GM23338 (cell line): ENCODE data around the gene KRTAP22-2. TPM values are rescaled to one million over a fixed set of nuclear protein-coding genes. Genes with fewer than 3 reads are reported as not detected.

Source experiments
- ATAC-seq: fragments of 200-7000 bp; cut with Tn5 transposase; 3 replicates; pipeline ENCODE4 v1.9.1; 2020
- DNase-seq: peaks from one replicate; pipeline ENCODE4 v3.0.0-alpha.2; 2015; ENCODE audit warnings: low spot score
- H2AFZ ChIP-seq: fragments of 200-600 bp; sonication (generic); 2 replicates; pipeline ENCODE4 v1.8.0; 2016; ENCODE audit warnings: antibody characterized with exemption, mild to moderate bottlenecking, moderate library complexity
- H3F3A ChIP-seq: fragments of 200-600 bp; sonication (generic); replicated peaks from 2 replicates; pipeline ENCODE4 v1.8.0; 2017; ENCODE audit warnings: antibody characterized with exemption, mixed run types, low read depth
- H3K27ac ChIP-seq: fragments of 200-600 bp; sonication (generic); 2 replicates; pipeline ENCODE4 v1.6.1; 2016; ENCODE audit warnings: low read depth
- H3K27me3 ChIP-seq: fragments of 200-600 bp; sonication (generic); 2 replicates; pipeline ENCODE4 v1.8.0; 2016; ENCODE audit warnings: mild to moderate bottlenecking, mixed run types, moderate library complexity; ENCODE audit not compliant: insufficient read depth
- H3K36me3 ChIP-seq: fragments of 200-600 bp; sonication (generic); 2 replicates; pipeline ENCODE4 v1.8.0; 2016; ENCODE audit warnings: mild to moderate bottlenecking; ENCODE audit not compliant: insufficient read depth
- H3K4me1 ChIP-seq: fragments of 200-600 bp; sonication (generic); 2 replicates; pipeline ENCODE4 v1.8.0; 2016; ENCODE audit warnings: mild to moderate bottlenecking, moderate library complexity; ENCODE audit not compliant: insufficient read depth
- H3K4me2 ChIP-seq: fragments of 200-600 bp; sonication (generic); 2 replicates; pipeline ENCODE4 v1.7.1; 2017; ENCODE audit warnings: mixed run types
- H3K4me3 ChIP-seq: fragments of 200-600 bp; sonication (generic); 2 replicates; pipeline ENCODE4 v1.6.1; 2016; ENCODE audit warnings: mixed run types
- H3K79me2 ChIP-seq: fragments of 200-600 bp; sonication (generic); replicated peaks from 2 replicates; pipeline ENCODE4 v1.8.0; 2017; ENCODE audit warnings: mild to moderate bottlenecking; ENCODE audit not compliant: insufficient read depth
- H3K9me2 ChIP-seq: fragments of 200-600 bp; sonication (generic); 2 replicates; pipeline ENCODE4 v1.8.0; 2017; ENCODE audit not compliant: insufficient read depth
- H4K20me1 ChIP-seq: fragments of 200-600 bp; sonication (generic); replicated peaks from 2 replicates; pipeline ENCODE4 v1.8.0; 2017; ENCODE audit warnings: mild to moderate bottlenecking; ENCODE audit not compliant: insufficient read depth
- H3K27ac Mint-ChIP-seq: 2 replicates; pipeline ENCODE4 v1.8.0; 2020; ENCODE audit warnings: inconsistent platforms, mild to moderate bottlenecking, moderate library complexity, mixed read lengths
- H3K27me3 Mint-ChIP-seq: 3 replicates; pipeline ENCODE4 v1.8.0; 2022; ENCODE audit warnings: low read depth, mild to moderate bottlenecking, moderate library complexity, mixed read lengths, inconsistent platforms; ENCODE audit not compliant: insufficient read depth, poor library complexity
- H3K36me3 Mint-ChIP-seq: 3 replicates; pipeline ENCODE4 v1.8.0; 2021; ENCODE audit warnings: low read depth, mild to moderate bottlenecking, inconsistent platforms, moderate library complexity, mixed read lengths
- H3K4me1 Mint-ChIP-seq: 3 replicates; pipeline ENCODE4 v1.8.0; 2020; ENCODE audit warnings: mild to moderate bottlenecking, inconsistent platforms, mixed read lengths
- H3K4me3 Mint-ChIP-seq: 3 replicates; pipeline ENCODE4 v1.8.0; 2021; ENCODE audit warnings: moderate library complexity, mild to moderate bottlenecking, inconsistent platforms, mixed read lengths
- H3K9me3 Mint-ChIP-seq: 3 replicates; pipeline ENCODE4 v1.8.0; 2020; ENCODE audit warnings: moderate library complexity, mild to moderate bottlenecking, inconsistent platforms, mixed read lengths
- CREB1 ChIP-seq: fragments of 250-450 bp; sonication (Bioruptor Pico); IDR thresholded peaks from 2 replicates; pipeline ENCODE4 v1.5.0; 2020; ENCODE audit warnings: low read depth, mild to moderate bottlenecking, moderate library complexity
- EZH2 ChIP-seq: fragments of 200-600 bp; sonication (generic); IDR thresholded peaks from one replicate; pipeline ENCODE4 v1.8.0; 2017; ENCODE audit warnings: antibody characterized with exemption, mild to moderate bottlenecking, low read depth; ENCODE audit not compliant: unreplicated experiment
- EZH2phosphoT487 ChIP-seq: fragments of 200-600 bp; sonication (generic); IDR thresholded peaks from one replicate; pipeline ENCODE4 v1.8.1; 2018; ENCODE audit warnings: antibody characterized with exemption; ENCODE audit not compliant: unreplicated experiment
- JUNB ChIP-seq: IDR thresholded peaks from one replicate; pipeline ENCODE4 v1.6.1; 2016; ENCODE audit warnings: antibody characterized with exemption; ENCODE audit not compliant: unreplicated experiment
- NANOG ChIP-seq: IDR thresholded peaks from 2 replicates; pipeline ENCODE4 v1.6.1; 2016; ENCODE audit warnings: antibody characterized with exemption, borderline replicate concordance
- POLR2AphosphoS5 ChIP-seq: IDR thresholded peaks from 2 replicates; pipeline ENCODE4 v1.6.1; 2016; ENCODE audit warnings: antibody characterized with exemption, low read depth
- STAT1 ChIP-seq: IDR thresholded peaks from one replicate; pipeline ENCODE4 v1.6.1; 2016; ENCODE audit warnings: antibody characterized with exemption; ENCODE audit not compliant: unreplicated experiment
- ZNF114 ChIP-seq: fragments of 250-450 bp; sonication (Bioruptor Pico); IDR thresholded peaks from 2 replicates; pipeline ENCODE4 v1.5.0; 2020; ENCODE audit warnings: mild to moderate bottlenecking, moderate library complexity
- ZNF331 ChIP-seq: fragments of 250-450 bp; sonication (Bioruptor Pico); IDR thresholded peaks from 2 replicates; pipeline ENCODE4 v1.5.0; 2020; ENCODE audit warnings: low read depth, mild to moderate bottlenecking, moderate library complexity
- polyA plus RNA-seq: library from polyadenylated mRNA; unstranded; fragments of >200 nt; fragmentation: Nextera tagmentation; extraction: Ambion mirVana; gene quantifications from 2 replicates; pipeline ENCODE4 v1.2.1, GENCODE V29; 2016
- total RNA-seq: library from RNA; depleted of rRNA; stranded (reverse); fragments of >200 nt; shearing (Covaris generic); gene quantifications from 2 replicates; pipeline ENCODE4 v1.2.3, GENCODE V29; 2014
- TF ChIP-seq, protein P1 (sequence below): IDR thresholded peaks from 2 replicates; pipeline ENCODE4 v1.6.1; 2016; ENCODE audit warnings: antibody characterized with exemption
- TF ChIP-seq, protein P2 (sequence below): fragments of 250-450 bp; sonication (Bioruptor Pico); IDR thresholded peaks from 2 replicates; pipeline ENCODE4 v1.5.0; 2020; ENCODE audit warnings: mild to moderate bottlenecking, moderate library complexity
- TF ChIP-seq, protein P3 (sequence below), 2 experiments: fragments of 200-600 bp in 1 of 2; sonication (generic) in 1 of 2; conservative IDR thresholded peaks; 2 replicates each; pipeline versions ENCODE4 v1.5.1 to v1.6.1; 2016 to 2017; ENCODE audit warnings: antibody characterized with exemption in 2 of 2, low read depth in 2 of 2, mild to moderate bottlenecking in 2 of 2, moderate library complexity in 1 of 2
- TF ChIP-seq, protein P4 (sequence below): IDR thresholded peaks from one replicate; pipeline ENCODE4 v1.6.1; 2018; ENCODE audit warnings: antibody characterized with exemption; ENCODE audit not compliant: unreplicated experiment

The KRTAP22-2 gene
- total and polyA plus RNA-seq, 2 experiments from 2014 or later: not detected

DNA sequence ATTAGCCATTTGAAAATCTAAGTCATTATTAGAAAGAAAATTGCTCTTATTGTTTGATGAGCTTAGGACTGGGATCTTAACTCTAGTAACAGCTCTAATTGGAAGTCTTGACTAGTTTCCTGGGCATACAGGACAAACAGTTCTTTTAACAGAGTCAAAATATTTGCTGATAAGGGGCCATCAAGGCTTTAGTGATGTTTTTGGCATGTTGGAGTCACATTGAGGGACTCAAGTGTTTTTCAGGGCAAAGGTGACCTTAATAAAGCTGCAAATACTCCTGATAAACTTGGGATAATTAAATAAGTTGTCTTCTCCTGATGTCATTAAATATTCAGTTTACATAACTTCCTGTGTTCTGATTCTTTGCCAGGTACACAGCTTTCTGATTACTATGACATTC lies 22.6 kb downstream of the KRTAP22-2 start:
- TF ChIP-seq STAT1: no peak
- no peak for TF ChIP-seq ZNF331 (CRISPR knock-in tag)
- TF ChIP-seq, protein P1, sequence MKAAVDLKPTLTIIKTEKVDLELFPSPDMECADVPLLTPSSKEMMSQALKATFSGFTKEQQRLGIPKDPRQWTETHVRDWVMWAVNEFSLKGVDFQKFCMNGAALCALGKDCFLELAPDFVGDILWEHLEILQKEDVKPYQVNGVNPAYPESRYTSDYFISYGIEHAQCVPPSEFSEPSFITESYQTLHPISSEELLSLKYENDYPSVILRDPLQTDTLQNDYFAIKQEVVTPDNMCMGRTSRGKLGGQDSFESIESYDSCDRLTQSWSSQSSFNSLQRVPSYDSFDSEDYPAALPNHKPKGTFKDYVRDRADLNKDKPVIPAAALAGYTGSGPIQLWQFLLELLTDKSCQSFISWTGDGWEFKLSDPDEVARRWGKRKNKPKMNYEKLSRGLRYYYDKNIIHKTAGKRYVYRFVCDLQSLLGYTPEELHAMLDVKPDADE: no peak
- TF ChIP-seq, protein P2, sequence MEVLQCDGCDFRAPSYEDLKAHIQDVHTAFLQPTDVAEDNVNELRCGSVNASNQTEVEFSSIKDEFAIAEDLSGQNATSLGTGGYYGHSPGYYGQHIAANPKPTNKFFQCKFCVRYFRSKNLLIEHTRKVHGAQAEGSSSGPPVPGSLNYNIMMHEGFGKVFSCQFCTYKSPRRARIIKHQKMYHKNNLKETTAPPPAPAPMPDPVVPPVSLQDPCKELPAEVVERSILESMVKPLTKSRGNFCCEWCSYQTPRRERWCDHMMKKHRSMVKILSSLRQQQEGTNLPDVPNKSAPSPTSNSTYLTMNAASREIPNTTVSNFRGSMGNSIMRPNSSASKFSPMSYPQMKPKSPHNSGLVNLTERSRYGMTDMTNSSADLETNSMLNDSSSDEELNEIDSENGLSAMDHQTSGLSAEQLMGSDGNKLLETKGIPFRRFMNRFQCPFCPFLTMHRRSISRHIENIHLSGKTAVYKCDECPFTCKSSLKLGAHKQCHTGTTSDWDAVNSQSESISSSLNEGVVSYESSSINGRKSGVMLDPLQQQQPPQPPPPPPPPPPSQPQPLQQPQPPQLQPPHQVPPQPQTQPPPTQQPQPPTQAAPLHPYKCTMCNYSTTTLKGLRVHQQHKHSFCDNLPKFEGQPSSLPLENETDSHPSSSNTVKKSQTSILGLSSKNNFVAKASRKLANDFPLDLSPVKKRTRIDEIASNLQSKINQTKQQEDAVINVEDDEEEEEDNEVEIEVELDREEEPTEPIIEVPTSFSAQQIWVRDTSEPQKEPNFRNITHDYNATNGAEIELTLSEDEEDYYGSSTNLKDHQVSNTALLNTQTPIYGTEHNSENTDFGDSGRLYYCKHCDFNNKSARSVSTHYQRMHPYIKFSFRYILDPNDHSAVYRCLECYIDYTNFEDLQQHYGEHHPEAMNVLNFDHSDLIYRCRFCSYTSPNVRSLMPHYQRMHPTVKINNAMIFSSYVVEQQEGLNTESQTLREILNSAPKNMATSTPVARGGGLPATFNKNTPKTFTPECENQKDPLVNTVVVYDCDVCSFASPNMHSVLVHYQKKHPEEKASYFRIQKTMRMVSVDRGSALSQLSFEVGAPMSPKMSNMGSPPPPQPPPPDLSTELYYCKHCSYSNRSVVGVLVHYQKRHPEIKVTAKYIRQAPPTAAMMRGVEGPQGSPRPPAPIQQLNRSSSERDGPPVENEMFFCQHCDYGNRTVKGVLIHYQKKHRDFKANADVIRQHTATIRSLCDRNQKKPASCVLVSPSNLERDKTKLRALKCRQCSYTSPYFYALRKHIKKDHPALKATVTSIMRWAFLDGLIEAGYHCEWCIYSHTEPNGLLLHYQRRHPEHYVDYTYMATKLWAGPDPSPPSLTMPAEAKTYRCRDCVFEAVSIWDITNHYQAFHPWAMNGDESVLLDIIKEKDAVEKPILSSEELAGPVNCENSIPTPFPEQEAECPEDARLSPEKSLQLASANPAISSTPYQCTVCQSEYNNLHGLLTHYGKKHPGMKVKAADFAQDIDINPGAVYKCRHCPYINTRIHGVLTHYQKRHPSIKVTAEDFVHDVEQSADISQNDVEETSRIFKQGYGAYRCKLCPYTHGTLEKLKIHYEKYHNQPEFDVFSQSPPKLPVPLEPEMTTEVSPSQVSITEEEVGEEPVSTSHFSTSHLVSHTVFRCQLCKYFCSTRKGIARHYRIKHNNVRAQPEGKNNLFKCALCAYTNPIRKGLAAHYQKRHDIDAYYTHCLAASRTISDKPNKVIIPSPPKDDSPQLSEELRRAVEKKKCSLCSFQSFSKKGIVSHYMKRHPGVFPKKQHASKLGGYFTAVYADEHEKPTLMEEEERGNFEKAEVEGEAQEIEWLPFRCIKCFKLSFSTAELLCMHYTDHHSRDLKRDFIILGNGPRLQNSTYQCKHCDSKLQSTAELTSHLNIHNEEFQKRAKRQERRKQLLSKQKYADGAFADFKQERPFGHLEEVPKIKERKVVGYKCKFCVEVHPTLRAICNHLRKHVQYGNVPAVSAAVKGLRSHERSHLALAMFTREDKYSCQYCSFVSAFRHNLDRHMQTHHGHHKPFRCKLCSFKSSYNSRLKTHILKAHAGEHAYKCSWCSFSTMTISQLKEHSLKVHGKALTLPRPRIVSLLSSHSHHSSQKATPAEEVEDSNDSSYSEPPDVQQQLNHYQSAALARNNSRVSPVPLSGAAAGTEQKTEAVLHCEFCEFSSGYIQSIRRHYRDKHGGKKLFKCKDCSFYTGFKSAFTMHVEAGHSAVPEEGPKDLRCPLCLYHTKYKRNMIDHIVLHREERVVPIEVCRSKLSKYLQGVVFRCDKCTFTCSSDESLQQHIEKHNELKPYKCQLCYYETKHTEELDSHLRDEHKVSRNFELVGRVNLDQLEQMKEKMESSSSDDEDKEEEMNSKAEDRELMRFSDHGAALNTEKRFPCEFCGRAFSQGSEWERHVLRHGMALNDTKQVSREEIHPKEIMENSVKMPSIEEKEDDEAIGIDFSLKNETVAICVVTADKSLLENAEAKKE (CRISPR knock-in tag): no peak
- no peak for TF ChIP-seq JUNB
- no peak for TF ChIP-seq EZH2phosphoT487
- TF ChIP-seq, protein P3, sequence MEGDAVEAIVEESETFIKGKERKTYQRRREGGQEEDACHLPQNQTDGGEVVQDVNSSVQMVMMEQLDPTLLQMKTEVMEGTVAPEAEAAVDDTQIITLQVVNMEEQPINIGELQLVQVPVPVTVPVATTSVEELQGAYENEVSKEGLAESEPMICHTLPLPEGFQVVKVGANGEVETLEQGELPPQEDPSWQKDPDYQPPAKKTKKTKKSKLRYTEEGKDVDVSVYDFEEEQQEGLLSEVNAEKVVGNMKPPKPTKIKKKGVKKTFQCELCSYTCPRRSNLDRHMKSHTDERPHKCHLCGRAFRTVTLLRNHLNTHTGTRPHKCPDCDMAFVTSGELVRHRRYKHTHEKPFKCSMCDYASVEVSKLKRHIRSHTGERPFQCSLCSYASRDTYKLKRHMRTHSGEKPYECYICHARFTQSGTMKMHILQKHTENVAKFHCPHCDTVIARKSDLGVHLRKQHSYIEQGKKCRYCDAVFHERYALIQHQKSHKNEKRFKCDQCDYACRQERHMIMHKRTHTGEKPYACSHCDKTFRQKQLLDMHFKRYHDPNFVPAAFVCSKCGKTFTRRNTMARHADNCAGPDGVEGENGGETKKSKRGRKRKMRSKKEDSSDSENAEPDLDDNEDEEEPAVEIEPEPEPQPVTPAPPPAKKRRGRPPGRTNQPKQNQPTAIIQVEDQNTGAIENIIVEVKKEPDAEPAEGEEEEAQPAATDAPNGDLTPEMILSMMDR (conservative IDR thresholded peaks at IDR 0.05; ENCODE audit: low read depth in 2 of 2): no peak
- TF ChIP-seq ZNF114 (CRISPR knock-in tag): no peak
- TF ChIP-seq POLR2AphosphoS5: no peak
- TF ChIP-seq, protein P4, sequence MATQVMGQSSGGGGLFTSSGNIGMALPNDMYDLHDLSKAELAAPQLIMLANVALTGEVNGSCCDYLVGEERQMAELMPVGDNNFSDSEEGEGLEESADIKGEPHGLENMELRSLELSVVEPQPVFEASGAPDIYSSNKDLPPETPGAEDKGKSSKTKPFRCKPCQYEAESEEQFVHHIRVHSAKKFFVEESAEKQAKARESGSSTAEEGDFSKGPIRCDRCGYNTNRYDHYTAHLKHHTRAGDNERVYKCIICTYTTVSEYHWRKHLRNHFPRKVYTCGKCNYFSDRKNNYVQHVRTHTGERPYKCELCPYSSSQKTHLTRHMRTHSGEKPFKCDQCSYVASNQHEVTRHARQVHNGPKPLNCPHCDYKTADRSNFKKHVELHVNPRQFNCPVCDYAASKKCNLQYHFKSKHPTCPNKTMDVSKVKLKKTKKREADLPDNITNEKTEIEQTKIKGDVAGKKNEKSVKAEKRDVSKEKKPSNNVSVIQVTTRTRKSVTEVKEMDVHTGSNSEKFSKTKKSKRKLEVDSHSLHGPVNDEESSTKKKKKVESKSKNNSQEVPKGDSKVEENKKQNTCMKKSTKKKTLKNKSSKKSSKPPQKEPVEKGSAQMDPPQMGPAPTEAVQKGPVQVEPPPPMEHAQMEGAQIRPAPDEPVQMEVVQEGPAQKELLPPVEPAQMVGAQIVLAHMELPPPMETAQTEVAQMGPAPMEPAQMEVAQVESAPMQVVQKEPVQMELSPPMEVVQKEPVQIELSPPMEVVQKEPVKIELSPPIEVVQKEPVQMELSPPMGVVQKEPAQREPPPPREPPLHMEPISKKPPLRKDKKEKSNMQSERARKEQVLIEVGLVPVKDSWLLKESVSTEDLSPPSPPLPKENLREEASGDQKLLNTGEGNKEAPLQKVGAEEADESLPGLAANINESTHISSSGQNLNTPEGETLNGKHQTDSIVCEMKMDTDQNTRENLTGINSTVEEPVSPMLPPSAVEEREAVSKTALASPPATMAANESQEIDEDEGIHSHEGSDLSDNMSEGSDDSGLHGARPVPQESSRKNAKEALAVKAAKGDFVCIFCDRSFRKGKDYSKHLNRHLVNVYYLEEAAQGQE: no peak
- TF ChIP-seq CREB1: no peak
- no peak for TF ChIP-seq EZH2
- TF ChIP-seq NANOG: no peak
- Histone ChIP-seq H3K27ac (no peak overlapping the region), H3K9me2 (peaks cover 7% of the 10 kb centered on the region), H2AFZ (no peak overlapping the region), H3K27me3 (no peaks in the 10 kb centered on the region), H3K4me2 (no peak overlapping the region), H3F3A (no peaks in the 10 kb centered on the region), H3K4me3 (no peak overlapping the region), H3K4me1 (no peaks in the 10 kb centered on the region), H3K36me3 (no peaks in the 10 kb centered on the region), H3K79me2 (no peaks in the 10 kb centered on the region), H4K20me1 (no peaks in the 10 kb centered on the region)
- Mint-ChIP-seq H3K36me3 (no peaks in the 10 kb centered on the region), H3K27me3 (no peaks in the 10 kb centered on the region), H3K27ac (no peak overlapping the region), H3K4me1 (no peaks in the 10 kb centered on the region; the same call in 2 of the 3 replicates), H3K9me3 (no peaks in the 10 kb centered on the region), H3K4me3 (no peak overlapping the region)
- ATAC-seq: no peak
- DNase-seq: no peak
